ENCODE results near the gene CYB5B.

Gene CYB5B

GRCh38 chr16:69514356-69514755 lies 89.9 kb downstream of the CYB5B start:
- DNase-seq, result no peak
